CD4-positive, alpha-beta T cell treated with Interleukin-15 for 1 hour (primary cell): Measurements from ENCODE around the gene HSBP1L1.
A peak's percentile ranks its signal among the peaks of the same experiment; 100 is the strongest.

ENCODE experiments used
- DNase-seq: peaks from one replicate; pipeline ENCODE4 v3.0.0-alpha.2; 2020

HSBP1L1 gene

GRCh38 chr18:79964330-79965118 lies at the start of gene HSBP1L1:
HSBP1L1 (plus strand) TSS chr18:79964643; CDS start chr18:79964736, 93 bp downstream.
- DNase-seq, result peak; percentile 67

DNA sequence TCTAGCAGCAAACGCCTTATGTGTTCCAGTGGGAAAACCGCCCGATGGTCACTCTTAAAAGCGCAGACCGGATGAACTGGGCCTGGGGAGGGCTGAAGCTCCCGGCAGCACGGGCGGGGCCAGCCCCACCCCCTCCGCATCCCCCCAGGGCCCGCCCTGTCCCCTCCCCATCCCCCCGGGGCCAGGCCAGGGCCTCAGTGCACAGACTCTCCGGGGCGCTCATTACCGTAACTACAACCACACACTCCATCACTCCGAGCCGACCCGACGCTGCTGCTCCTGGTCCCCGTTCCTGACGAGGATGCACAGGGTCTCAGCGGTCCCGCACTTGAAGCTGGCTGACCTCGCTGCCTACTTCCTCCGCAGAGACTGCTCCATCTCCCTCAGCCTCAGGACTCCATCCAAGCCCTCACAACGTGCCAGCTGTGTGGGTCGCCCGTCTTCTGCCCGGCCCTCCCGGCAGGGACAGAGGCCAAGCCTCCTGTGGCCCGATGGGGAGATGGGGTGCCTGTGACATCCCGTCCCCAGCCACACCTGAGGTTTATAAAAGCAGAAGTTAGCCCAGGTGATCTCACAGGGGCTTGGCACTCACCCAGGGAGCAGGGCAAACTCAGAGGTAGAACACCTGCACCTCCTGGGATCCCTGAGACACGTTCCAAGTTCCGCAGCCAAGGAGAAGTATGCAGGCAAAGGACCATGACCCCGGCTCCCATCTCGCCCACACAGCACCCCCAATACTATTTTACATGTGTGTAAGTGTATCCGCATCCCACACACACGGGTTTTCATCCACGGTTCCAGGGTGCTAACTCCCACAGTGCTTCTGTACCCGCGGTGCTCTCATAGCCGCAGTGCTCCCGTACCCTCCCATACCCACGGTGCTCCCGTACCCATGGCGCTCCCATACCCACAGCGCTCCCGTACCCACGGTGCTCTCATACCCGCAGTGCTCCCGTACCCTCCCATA lies 49.0 kb upstream of the HSBP1L1 start:
- peak; percentile 12 for DNase-seq

GRCh38 chr18:79916128-79916494 lies 48.3 kb upstream of the HSBP1L1 start:
- DNase-seq, result peak; percentile 13

DNA sequence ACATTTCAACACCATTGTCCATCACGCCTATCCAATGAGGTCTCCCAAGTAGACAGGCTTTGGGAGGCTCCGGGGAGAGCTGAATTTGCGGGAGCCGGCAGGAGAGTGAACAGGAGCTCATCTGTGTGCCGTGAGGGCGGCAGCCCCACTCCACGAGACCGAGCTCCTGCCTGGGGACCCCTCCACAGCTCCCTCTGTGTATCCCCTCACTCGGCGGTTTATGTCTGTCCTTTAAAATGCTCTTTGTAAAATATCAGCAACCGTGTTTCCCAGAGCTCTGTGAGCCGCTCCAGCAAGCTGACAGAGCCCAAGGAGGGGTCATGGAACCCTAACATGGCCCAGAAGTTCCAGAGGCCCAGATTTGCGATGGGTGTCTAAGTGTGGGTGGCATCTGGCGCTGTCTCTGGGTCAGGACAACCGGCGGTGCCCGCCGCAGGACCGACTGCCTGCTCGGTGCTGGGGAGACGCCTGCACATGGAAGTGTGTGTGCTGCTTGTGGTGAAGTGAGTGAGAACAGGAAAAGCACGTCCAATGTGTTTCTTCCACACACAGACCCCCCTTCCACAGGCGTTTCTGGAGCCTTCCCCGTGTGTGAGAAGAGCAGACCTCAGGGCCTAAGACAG lies 47.8 kb upstream of the HSBP1L1 start:
- DNase-seq, result peak; percentile 13

- peak; percentile 16 for DNase-seq
These were observed 47.1 kb upstream of the HSBP1L1 start for GRCh38 chr18:79917169-79917852.

DNA sequence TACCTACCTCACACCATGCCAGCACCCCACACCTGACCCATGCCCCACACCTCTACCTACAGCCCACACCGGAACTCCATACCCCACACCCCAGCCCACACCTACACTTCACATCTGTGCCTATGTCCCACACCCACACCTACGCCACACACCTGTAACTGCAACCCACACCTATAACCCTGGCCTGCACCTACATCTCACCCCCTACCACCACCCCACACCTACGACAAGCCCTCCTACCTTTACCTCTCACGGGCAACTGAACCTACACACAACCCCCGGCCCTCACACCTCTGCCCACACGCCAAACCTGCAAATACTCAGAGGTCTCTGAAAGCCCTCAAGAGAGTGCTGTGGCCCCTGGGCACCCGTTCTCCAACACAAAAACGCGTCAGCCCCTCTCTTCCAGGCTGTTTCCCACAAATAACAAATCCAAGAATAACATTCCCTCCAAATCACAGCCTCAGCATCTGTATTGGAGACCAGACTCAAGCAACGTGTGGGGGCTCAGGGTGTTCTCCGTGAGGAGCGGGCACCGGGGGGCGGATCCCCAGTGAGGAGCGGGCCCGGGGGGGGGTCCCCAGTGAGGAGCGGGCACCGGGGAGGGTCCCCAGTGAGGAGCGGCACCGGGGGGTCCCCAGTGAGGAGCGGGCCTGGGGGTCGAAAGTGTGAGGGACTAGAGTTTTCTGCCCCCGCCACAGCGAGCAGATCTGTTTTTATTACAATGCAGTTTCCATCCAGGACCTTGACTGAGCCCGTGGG lies 46.4 kb upstream of the HSBP1L1 start:
- no peak for DNase-seq

DNA sequence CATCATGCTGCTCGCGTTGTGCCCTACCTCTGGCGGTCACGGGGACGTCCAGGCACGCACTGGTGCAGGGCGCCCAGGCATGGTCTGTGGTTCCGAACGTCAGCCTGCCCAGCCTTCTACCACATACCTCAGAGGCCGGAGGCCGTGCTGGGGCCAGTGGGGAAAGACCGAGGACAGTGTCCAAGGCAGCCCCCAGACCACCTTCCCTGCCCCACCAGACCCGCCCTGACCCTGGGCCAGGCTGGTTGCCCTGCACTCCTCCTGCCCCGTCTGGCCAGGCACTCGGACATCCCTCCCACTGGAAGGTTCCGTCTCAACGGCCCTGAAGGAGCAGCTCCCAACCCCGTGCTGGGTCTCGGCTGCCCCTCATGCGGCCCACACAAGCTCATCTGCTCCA lies 45.8 kb upstream of the HSBP1L1 start:
- DNase-seq, result no peak

DNA sequence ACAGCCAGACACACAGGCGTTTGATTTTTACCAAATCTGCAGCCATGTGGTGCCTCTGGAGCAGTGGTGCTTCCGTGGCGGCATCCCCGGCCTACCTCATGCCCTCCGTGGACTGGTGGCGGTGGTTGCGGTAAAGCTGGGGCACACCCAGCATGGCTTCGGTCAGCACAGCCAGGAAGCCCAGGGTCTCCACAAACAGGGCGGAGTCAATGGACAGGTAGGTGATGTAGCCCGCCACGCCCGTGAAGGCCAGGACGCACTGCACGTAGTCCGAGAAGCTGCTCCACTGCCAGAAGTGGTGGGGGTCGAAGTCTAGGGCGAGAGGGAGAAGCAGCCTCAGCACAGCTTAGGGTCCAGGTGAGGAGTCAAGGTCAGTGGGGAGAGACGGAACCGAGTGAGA lies 45.4 kb upstream of the HSBP1L1 start:
- peak; percentile 15 for DNase-seq

DNA sequence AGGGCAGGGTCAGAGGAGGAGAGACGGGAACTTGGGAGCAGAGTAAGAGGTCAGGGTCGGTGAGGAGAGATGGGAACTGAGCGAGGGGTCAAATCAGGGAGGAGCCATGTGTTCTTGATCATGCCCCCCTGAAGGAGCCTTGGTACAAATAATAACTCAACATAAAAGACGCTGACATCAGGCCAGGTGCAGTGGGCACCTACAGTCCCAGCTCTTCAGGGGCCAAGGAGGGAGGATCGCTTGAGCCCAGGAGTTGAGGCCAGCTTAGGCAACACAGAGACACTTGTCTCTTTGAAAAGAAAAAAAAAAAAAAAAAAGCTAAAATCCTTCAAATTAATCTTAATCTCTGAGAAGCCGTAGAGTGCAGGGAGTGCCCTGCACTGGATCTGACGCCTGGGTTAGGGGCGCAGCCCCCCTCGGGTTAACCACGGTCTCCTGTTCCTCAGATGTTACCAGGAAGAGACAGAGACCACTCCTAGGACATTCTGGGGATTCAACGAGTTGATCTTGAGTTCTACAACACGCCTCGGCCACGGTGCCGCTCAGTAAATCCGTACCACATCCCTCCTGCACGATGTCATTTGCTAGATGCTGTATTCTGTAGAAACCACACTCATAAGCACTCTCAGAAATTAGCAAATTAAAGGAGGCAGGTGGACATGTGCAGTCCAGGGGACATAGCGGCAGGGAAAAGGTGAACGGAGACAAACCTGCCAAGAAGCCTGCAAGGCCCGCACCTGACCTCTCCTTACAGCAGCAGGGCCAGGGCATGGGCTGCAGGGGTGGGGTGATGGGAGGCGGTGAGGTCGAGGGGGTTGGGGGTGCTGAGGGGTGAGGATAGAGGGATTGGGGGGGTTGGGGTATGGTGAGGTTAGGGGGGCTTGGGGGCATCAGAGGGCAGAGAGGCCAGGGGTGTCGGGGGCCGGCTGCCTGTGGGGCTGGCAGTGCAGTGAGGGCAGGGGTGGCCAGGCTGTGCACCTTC lies 42.2 kb upstream of the HSBP1L1 start:
- DNase-seq, result peak; percentile 13

- peak; percentile 11 for DNase-seq
These were observed 41.5 kb upstream of the HSBP1L1 start for GRCh38 chr18:79922971-79923411.

DNA sequence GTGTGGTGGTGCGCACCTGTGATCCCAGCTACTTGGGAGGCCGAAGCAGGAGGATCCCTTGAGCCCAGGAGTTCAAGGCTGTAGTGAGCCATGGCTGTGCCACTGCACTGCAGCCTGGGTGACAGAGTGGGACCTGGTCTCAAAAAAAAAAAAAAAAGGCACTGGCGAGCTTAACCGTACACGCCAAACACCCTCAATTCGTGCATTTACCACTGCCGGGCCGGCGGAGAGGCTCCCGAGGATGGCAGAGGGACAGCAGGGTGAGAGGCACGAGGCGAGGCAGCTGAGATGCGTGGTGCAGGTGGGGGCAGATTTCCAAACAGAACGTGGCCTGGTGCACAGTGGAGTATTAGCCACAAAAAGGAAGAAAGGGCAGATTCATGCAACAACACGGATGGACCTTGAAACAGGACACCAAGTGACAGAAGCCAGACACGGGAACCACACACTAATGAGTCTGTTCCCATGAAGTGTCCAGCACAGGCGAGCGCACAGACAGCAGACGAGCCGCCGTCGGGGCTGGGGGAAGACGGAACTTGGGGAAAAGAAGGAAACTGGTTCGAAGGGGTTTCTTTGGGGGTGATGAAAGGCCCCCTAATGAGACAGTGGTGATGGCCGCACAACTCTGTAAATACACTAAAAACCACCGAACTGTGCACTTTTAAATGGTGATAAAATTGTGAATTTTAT lies 40.4 kb upstream of the HSBP1L1 start:
- DNase-seq, result peak; percentile 8

- DNase-seq, result peak; percentile 6
These were observed 39.4 kb upstream of the HSBP1L1 start for GRCh38 chr18:79924814-79925731.

- DNase-seq, result peak; percentile 14
These were observed 38.1 kb upstream of the HSBP1L1 start for GRCh38 chr18:79926306-79926705.

DNA sequence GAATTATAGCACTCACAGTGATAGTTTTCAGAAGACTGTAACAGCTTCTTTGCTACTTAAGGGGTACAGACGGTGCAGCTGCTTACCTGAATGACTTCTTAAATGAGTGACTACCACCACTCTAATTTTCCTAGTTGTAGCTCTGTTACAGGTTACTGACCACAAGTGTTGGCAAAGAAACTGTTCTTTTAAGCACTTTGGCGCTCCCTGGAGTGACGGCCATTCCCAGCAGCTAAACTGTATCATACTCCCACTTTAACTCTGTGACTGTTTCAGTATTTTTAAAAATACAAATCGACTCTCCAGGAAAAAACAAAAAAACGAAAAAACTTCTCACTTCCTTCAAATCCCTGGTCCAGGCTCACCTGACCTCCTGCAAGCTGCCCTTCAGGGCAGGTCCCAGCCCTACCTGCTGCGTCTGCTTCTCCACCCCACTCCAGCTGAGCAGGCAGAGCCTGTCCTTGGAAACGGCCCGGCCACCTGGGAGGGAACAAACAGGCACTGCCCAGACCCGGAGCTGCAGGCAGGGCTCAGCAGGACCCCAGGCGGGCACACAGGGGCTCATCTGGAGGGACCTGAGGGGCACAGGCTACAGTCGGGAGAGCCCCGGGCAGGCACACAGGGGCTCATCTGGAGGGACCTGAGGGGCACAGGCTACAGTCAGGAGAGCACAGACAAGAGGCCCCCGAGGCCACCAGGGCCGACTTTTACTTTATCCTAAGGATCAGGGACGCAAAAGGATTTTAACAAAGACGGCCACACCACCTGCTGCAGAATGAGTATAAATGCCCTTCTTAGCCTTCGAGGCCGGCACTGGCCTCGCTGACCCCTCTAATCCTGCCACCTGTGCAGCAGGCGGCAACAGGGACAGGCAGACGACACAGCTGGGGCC lies 37.5 kb upstream of the HSBP1L1 start:
- peak; percentile 4 for DNase-seq

- DNase-seq, result peak; percentile 10
These were observed 36.6 kb upstream of the HSBP1L1 start for GRCh38 chr18:79927607-79928562.

- no peak for DNase-seq
These were observed 35.9 kb upstream of the HSBP1L1 start for GRCh38 chr18:79928563-79928960.
